GM21576 (cell line): ENCODE data around the gene MMP26.
A peak's percentile ranks its signal among the peaks of the same experiment; 100 is the strongest.

Experiments used
- ATAC-seq: cut with Tn5 transposase; IDR thresholded peaks from one replicate; pipeline ENCODE4 v1.9.1; 2021; ENCODE audit warnings: mild to moderate bottlenecking, moderate library complexity; ENCODE audit not compliant: unreplicated experiment

Gene MMP26

DNA sequence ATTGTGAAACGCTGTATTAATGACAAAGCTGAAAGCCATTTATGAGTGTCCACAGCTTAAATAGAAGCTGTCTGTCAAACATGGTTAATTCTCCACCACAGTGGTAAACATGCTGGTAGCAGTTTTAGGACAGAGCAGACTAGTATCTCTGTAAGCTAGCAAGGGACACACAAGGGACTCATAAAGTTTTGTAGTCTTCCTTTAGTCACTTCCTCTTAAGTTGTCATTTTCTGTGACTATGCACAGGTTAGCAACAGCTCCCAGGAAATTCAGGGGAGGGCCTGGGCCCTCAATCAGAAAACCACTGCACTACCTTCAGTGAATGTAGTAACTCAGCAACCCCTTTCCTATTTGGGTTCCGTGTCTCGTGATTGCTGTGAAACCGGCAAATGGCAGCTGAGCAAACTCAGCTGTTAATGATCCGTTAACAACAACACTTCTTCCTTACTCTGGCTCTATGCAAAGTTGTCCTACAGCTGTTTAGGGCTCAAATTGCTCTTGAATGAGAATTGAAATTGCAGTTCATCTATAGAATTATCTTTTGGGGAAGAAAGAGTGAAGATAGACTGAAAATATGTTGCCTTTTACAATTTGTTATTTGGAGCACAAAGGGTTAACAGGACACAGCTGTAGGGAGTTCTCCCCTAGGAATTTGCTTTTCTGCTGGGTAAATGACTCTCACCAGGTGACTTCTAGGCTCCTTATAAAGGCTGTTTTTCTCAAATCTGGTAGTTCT, at the start of gene MMP26:
MMP26 (plus strand) TSS at position 731 of the 736 bp plus-strand sequence.
- ATAC-seq, result no peak

- ATAC-seq, result no peak
These were observed 45.7 kb upstream of the MMP26 start for GRCh38 chr11:4658629-4659445.

DNA sequence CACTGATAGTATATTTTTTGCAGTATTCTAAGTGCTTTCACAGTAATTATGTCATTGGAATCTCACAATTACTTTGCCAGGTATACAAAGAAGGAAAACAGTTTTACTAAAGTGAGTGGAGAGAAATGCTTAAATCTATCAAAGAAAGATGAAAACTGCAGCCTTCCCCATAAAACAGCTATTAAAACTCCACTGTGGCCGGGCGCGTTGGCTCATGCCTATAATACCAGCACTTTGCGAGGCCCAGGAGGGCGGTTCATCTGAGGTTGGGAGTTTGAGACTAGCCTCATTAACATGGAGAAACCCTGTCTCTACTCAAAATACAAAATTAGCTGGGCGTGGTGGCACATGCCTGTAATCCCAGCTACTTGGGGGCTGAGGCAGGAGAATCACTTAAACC, 41.7 kb upstream of the MMP26 start:
- no peak for ATAC-seq

GRCh38 chr11:4664183-4664582, 40.4 kb upstream of the MMP26 start:
- ATAC-seq, result no peak

- no peak for ATAC-seq
These were observed 39.8 kb upstream of the MMP26 start for GRCh38 chr11:4664786-4665185.

DNA sequence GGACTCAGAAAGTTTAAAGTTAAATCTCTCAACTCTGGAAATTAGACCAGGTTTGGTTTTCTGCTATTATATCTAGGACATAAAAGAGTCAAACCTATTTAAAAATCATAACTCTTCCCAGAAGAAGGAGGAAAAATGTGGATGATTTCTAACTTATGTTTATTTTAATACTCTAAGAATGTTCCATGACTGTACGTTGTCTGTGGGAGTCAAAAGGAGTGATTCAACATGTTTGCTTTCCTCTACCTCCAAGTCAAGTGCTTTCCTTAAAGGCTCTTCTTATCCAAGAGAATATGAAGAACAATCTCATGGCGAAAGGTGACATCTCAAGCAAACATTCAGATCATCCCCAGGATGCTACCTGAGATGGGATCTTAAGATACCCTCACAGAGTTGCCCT, 39.2 kb upstream of the MMP26 start:
- no peak for ATAC-seq

DNA sequence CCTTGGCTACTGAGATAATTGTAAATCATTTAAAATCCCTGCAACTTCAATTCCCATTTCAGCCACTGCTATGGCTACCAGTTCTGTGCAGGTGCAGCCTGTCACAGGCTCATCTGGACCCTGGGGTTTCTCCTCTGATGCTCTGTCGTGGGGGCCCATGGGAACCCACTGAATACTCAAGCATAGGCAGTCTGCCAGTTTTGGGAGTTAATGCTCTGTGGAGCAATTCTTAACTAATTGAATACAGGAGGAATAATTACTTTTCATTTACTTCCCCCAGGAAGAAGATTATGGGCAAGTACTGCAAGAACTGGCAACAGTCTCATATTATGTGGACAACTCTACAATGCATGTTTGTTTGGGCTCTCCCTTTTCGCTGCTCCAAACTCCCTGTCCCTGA, 32.8 kb upstream of the MMP26 start:
- no peak for ATAC-seq

- ATAC-seq, result no peak
These were observed 32.1 kb upstream of the MMP26 start for GRCh38 chr11:4672470-4672869.

GRCh38 chr11:4673781-4674180, 30.8 kb upstream of the MMP26 start:
- ATAC-seq, result no peak

DNA sequence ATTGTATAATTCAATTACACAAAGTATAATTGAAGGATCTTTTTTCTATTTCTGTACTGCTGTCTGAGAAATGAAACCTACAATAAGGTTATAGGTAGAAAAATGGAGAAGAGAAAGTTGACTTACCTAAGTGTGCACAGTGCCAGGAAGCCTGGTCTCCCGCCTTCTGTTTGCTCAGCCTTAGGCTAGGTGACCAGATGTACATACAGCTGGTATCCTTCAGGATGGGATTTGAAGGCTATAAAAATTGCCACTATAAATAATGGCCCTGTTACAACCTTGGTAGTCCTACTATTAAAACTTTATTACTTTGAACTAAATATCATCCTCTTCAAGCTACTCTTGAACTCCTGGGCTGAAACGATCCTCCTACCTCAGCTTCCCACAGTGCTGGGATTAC, 26.6 kb upstream of the MMP26 start:
- ATAC-seq, result no peak

DNA sequence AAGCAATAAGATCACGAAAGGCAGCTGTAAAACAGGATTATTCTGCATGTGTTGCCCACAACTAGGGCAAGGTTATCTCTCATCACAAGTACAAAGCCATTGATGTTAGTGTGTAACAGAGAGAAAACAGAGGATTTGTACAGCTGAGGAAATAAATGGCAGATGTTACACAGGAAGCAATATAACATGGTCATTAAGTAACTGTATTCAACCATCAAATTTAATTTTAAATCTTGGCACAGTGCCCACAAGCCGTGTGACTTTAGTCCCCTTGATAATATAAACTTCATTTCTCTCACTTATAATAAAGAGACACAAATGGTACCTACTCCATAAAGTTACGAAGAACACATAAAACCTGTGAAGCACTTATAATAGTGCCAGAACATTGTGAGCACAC, 24.2 kb upstream of the MMP26 start:
- no peak for ATAC-seq

- ATAC-seq, result no peak
These were observed 21.8 kb upstream of the MMP26 start for GRCh38 chr11:4682623-4683419.

DNA sequence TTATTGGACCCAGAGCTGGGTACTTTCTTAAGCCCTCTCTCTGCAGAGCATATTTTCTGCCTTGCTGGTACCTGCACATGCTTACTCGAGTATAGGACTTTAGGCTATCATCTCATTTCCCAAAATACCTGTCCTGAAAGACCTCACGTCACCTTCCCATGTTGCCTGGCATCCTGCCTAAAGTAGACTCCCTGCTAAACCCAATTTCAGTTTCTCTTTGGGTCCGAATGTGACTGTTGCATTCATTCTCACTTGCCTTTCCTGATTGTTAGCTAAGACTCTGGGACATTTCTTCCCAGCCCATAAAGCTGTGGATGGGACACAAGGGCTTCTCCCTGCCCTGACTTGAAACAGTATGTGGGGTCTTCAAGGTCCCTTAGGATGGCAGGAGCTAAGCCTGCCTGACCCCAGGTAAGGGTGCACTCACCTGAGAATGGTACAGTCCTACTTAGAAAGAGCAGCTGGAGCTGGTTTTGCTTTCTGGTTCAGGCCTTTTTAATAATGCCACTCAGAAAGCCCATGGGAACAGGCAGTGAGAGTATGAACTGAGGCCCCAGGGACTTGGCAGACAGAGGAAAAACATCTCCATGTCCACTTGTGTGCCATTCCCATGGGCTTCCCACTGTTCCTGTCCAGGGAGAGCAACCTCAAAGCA, 19.8 kb upstream of the MMP26 start:
- ATAC-seq, result no peak

GRCh38 chr11:4695442-4695841, 9.1 kb upstream of the MMP26 start:
- ATAC-seq, result no peak

- ATAC-seq, result no peak
These were observed 7.0 kb upstream of the MMP26 start, which contains the start of gene OR51E2 for GRCh38 chr11:4697585-4697984. TSS of gene OR51E2 (minus strand) at chr11:4697853. CDS start at chr11:4682711, 15,142 bp downstream.

DNA sequence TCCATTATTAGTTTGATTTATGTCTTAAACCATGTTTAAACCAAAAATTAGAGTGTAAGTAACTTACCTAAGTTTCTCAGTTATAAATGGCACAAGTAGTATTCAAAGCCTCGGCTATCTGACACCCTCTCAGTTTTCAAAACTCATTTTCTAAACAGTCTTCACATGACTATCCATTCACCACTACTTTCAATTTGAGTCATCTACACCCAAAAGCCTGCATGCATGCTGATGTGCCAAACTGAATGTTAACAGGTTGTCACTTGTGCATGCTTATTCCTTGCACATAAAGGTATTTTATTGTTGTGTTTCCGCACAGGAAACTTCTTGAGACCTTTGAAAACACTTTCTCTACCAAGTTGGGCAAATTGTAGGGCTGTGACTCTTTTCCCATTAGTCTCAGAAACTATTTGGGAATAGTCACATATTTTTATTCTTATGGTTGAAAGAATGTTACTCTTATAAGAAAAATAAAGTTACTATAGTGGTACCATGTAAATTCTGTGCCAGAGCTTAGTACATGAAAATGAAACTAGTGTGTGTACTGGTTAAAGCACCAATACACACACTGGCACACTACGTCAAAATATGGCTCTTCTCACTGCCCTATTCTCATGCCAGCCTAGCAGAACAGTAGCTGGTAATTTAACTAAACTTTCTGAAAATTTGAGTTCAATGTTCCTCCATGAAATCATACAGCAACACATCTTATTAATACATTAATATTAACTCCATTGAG, 4.7 kb upstream of the MMP26 start:
- ATAC-seq, result peak; percentile 97

- ATAC-seq, result no peak
These were observed 4.2 kb upstream of the MMP26 start for GRCh38 chr11:4700436-4700820.

DNA sequence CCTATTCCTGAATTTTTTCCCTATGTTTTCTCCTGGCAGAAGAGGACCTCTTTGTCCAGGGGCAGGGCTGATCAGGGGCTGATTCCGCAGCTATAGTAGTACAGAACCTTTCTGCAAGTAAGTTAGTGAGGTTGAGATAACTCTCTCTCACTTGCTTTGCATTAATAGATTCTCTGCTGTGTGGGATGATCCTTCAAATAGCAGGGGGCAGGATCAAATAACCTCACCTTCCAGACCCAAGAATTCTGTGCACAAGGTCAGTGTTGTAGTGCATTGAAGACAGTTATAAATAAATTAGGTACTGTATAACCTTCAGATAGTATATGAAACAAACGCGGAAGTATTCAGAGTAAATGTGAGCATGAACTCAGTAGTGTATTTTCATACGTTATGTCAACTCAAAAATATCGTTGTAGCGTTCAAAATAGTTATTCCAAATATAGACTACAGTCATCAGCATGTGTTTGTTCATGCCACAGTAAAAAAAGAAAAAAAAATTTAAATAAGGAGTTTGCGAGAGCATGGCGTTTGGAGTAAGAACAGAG, 278 bp downstream of the MMP26 start:
- ATAC-seq, result no peak

DNA sequence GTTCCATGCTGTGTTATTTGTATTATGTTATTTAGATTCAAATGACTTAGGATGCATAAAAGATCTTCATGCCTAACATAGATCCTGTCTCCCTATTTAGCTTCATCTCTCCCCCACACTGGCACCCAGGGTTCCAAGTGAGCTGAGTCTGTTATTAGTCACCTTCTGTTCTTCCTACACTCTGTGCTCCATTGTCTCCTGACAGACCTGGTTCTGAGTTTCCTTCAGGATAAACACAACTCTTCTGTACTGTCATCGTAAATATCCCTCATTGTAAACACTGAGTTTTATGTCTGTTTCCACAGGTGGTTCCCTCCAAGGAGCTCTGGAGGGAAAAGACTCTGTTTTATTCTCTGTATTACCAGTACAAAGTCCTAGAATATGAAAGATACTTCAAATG, 8.7 kb downstream of the MMP26 start:
- ATAC-seq, result no peak

- ATAC-seq, result no peak
These were observed 9.7 kb downstream of the MMP26 start for GRCh38 chr11:4714300-4714699.
